Measurements from ENCODE around the gene DCLRE1C. TPM values are rescaled to one million over a fixed set of nuclear protein-coding genes. Genes with fewer than 3 reads are reported as not detected.
"Not testable (repeated sequence)": the region's sequence is repeated elsewhere in the genome, so short reads cannot be mapped to it uniquely, and the experiment has no call there.

Gene DCLRE1C
- polyA plus RNA-seq, 1 donor: 23.3 TPM

DNA sequence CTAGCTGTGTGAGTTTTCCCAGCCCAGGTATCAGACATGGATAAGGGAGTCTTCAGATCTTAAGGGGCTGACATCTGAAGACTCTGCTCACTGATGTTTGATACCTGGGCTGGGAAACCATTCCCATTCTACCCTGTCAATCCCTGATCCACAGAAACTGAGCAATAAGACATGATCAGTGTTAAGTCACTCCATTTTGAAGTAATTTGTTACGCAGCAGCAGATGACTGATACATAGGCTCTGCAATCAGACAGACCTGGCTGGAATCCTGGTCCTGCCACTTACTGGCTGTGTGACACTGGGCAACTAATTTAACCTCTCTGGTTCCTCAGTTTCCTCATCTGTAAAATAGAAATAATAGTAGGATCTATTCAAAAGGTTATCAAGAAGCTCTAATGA, 6.6 kb downstream of the DCLRE1C start:
- no peak for DNase-seq

DNA sequence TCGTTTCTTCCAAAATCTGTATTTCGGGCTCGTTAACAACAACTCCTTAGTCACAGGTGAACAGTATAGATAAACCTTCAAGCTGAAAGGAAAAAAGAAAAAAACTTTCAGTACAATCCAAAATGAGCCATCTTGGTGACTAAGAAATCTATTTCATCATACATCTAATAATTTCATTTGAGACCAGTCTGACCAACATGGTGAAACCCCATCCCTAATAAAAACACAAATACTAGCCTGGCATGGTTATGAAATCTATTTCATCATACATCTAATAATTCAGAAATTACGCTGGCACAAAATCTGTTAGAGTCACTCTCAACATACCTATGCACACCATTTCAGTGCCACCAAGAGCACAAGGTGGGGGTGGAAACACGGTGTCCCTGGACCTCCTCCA, 8.8 kb downstream of the DCLRE1C start:
- no peak for DNase-seq

DNA sequence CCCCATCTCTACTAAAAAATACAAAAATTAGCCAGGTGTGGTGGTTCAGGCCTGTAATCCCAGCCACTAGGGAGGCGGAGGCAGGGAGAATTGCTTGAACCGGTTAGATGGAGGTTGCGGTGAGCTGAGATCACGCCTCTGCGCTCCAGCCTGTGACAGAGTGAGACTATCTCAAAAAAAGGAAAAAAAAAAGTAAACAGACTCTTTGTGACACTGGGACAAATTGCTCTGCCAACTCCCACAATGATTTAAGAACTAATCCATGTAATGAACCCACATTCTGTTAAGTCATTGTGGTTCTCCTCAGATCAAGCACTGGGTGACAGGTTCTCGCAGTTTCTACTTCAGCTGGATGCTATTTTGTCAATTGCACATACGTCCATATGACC, 11.0 kb downstream of the DCLRE1C start:
- not testable (repeated sequence) for DNase-seq

DNA sequence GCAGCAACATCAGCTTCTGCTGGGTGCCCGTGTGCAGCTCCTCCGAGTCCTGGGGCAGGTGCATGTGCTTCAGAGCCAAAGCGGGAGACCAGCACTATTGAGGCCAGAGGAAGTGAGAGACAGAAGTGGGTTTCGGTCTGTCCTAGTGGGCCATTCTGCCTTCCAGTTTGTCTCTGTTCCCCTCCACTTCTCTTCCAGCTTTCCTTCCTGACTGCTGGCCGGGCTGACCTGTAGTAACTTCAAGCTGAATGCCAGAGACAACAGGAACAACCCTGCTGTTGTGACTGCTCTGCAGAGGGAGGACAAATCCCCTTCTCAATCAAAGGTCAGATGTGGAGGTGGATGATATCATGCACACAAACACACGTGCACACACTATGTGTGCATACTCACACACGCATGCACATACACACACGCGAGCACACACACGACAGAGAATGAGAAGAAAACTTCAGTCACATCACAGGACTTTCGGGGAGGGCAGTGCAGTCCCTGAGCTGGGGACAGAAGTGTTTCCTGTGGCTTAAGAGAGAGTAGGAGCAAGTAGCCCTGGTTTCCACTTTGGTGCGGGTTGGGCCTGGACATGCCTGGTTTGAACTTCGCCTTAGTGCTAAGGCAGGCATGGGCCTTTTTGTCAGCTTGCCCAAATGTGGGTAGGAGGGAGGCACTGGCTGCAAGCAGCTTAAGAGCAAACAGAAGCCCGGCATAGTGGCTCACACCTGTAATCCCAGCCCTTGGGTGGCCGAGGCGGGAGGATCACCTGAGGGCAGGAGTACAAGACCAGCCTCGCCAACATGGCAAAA, 11.5 kb downstream of the DCLRE1C start:
- not testable (repeated sequence) for DNase-seq

DNA sequence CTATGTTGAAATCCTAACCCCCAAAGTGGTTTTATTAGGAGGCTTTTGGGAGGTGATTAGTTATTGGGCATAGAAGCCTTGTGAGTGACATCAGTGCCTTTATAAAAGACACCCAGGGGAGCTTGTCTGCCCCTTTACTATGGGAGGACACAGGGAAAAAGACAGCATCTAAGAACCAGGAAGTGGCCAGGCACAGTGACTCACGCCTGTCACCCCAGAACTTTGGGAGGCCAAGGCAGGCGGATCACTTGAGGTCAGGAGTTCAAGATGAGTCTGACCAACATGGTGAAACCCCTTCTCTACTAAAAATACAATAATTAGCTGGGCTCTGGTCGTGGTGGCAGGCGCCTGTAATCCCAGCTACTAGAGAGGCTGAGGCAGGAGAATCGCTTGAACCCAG, 14.9 kb downstream of the DCLRE1C start:
- DNase-seq: not testable (repeated sequence)

DNA sequence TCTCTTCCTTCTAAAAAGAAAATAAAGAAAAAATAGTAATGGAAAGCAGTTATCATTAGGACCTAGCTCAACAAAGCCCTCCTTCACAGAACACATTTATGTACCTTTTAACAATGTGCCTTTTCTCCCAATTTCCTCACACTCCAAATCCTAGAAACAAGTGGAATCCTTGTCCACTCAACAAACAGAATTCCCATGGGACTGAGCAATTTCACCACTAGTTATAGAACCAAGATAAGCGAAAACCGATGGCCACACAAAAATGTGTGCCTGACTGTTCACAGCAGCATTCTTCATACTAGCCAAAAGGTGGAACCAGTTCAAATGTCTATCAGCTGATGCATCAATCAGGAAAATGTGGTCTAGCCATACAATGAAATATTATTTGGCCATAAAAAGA, 17.3 kb downstream of the DCLRE1C start:
- DNase-seq: no peak

DNA sequence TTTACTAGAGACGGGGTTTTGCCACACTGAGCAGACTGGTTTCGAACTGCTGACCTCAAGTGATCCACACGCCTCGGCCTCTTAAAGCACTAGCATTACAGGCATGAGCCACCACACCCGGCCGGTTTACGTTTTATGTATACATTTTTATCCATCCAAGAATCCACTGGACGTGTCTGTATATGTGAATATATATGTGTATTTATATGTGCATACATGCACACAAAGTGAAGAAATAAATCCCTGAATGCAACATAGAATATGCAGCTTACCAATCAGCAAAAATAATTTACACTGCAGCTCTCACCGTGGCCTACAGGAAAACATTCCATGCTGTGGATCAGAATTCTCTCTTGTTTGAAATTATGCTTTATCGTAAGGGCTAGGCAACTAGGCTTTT, 23.3 kb downstream of the DCLRE1C start:
- DNase-seq: no peak

DNA sequence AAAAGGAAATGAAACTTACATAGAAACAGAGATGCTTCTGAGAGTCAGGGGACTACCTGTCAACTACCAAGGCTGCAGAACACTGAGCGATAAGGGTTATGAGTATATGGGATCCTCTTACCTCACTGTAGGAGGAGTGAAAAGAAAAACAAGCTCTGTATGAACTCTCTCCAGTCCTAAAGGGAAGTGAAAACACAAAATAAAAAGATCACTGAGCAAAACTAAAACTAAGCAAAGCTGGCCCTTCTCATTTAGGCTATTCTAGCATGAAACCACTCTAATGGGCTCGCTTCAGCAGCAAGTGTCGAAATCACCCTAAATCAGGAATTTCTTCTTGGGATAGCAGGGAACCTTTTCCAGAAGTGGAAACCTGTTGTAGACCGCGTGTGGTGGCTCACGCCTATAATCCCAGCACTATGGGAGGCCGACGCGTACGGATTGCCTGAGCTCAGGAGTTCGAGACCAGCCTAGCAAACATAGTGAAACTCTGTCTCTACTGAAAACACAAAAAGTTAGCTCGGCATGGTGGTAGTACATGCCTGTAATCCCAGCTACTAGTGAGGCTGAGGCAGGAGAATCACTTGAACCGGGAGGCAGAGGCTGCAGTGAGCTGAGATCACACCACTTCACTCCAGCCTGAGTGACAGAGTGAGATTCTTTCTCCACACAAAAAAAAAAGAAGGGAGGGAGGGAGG, 27.0 kb downstream of the DCLRE1C start:
- no peak for DNase-seq

DNA sequence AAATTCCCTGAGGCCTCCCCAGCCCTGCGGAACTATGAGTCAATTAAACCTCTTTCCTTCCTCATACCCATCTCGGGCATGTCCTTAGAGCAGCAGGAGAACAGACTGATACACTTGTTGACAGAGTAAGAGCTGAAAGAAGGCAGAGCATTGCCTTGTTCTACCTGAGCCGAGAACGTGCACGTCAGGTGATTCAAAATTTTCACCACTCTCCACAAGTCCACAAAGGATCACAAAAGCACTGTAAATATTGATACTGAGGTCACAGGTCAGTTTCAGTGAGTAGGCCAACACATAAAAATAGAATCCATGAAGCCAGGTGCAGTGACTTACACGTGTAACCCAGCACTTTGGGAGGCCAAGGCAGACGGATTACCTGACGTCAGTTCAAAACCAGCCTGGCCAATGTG, 27.8 kb downstream of the DCLRE1C start:
- DNase-seq: no peak

DNA sequence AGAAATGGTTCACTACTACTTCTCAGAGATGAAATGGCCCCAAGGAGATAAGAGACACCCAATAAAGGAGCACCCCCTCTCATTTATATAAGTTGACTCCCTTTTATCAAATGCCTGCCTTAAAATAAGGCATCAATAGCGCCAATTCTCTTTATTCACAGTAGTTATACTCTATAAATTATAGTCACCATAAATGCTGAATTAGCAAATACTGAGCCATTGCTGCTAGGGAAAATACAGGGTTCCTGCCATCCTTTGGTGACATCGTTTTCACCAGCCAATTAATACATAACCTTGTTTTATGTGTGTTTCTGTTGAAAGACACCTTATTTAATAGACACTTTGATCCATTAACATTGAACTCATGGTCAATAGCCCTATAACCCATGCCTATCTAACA, 28.6 kb downstream of the DCLRE1C start:
- no peak for DNase-seq

DNA sequence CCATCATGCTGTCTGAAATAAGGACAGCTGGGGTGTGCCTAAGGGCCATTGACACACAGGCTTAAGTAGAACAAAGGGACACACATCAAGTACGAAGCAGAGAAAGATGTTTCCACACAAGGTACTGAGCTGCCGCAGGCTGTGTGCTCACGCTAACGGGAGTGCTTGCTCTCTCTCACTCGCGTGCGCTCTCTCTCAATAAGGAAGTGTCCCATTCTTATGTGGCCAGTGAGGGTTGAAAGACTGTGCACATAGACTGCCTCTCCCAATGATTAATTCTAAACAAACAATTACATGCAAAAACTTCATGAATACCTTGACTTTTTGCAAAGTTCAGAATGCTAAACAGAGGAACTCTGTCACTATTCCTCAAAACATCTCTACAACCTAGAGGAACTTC, 29.9 kb downstream of the DCLRE1C start:
- no peak for DNase-seq

DNA sequence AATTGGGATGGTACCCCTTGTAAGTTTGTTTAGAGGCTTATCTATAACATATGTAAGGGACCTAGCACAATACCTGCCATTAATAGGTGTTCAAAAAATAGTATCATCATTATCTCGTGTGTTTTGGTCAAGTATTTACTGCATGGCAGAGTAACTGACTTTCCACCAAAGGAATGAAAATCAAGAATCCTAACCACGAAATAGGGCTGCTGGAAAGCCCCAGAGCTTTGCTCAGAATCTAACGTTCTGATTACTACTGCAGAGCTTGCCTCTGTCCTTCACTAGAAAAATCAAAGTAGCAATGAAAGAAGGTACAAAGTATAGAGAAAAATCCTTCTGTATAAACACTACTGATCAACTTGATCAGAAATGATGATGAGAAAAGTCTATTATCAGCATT, 34.9 kb downstream of the DCLRE1C start:
- DNase-seq: no peak

DNA sequence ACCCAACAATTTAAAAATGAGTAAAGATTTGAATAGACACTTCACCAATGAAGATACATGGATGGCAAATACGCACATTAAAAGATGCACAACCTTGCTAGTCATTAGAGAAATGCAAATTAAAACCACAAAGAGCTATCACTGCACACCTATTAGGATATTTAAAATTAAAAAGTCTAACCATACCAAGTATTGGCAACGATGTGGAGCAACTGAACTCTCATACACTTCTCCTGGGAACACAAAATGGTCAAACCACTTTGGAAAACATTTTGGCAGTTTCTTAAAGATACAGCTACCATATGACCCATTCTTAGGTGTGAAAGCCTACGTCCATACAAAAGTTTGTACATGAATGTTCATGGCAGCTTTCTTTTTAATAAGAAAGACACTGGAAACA, 36.1 kb downstream of the DCLRE1C start:
- no peak for DNase-seq

DNA sequence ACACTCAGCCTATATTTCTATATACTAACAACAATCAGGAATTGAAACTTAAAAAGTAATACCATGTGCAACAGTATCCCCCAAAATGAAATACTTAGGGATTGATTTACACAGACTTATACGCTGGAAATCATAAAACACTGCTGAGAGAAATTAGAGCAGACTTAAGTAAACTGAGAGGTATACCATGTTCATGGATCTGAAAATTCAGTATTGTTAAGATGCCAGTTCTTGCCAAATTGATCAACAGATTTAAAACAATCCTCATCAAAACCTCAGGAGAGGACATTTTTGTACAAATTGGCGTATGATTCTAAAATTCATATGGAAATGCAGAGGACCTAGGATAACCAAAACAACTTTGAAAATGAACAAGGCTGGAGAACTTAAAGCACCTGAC, 37.3 kb downstream of the DCLRE1C start:
- no peak for DNase-seq

DNA sequence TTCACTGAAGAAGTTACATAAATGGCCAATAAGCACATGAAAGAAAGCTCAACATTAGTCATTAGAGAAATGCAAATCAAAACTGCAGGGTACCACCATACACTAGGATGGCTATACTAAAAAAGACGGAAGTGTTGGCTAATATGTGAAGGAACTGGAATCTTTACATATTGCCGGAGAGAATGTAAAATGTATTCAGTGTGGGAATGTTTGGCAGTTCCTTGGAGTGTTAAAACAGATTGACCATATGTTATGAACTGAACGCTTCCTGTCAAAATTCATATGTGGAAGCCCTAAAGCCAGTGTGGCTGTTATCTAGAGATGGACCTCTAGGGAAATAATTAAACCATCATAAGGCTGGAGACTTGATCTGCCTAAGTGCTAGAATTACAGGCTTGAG, 42.1 kb downstream of the DCLRE1C start:
- no peak for DNase-seq

DNA sequence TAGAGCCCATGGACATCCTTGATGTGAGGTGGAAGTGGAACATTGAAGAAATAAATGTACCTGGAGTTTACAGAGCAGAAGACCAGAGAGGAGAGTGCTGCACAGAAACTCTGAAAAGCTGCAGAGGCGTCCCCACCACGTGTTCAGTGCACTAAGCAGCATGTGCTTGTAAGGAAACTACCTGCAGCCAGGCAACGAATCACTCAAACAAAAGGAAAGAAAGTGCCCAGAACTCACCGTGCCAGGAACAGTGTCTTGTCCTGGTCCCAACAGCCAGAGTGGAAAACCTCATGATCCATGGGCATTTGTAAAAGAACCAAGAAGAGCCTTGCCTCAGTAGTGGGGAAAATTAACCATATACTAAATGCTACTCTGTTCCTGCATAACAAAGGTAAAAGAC, 42.9 kb downstream of the DCLRE1C start:
- no peak for DNase-seq

DNA sequence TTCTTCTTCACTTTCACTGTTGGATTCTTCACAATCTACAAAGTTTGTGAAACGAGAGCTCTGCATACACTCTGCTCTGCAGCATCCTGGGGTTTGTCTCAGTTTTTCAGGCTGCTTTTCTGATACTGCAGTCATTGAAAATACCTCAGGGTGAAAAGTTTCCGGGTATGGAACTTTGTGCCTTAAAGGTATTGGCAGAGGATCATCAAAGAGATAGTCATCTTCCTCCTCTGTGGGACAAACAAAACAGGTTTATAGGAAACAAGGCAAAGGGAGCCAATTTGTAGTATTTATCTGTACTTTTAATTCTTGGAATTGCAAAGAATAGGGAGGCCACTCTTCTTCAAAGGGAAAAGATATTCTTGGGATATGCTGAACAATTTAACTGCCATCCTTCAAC, 44.8 kb downstream of the DCLRE1C start:
- no peak for DNase-seq

DNA sequence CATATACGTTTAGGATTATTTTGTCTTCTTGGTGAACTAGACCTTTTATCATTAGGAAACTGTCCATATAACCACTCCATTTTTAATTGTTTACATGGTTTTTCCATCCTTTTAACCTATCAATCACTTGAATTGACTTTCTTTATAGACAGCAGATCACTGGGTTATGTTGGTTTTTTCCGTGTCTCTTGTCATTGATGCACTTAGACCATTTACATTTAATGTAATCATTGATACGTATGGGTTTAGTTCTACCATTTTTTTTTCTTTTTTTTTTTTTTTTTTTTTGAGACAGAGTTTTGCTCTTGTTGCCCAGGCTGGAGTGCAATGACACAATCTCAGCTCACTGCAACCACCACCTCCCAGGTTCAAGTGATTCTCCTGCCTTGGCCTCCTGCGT, 46.3 kb downstream of the DCLRE1C start:
- DNase-seq: not testable (repeated sequence)

DNA sequence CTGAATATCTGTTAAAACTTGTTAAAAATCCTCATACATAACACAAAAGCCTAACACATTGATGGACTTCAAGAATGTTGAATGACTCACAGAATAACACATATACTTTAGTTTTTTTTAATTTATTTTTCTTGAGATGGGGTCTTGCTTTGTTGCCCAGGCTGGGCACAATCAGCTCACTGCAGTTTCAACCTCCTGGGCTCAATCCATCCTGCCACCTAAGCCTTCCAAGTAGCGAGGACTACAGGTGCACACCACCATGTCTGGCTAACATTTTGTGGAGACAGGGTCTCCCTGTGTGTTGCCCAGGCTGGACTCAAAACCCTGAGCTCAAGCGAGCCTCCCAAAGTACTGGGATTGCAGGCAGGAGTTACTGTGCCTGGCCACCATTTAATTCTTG, 47.1 kb downstream of the DCLRE1C start:
- DNase-seq: no peak

DNA sequence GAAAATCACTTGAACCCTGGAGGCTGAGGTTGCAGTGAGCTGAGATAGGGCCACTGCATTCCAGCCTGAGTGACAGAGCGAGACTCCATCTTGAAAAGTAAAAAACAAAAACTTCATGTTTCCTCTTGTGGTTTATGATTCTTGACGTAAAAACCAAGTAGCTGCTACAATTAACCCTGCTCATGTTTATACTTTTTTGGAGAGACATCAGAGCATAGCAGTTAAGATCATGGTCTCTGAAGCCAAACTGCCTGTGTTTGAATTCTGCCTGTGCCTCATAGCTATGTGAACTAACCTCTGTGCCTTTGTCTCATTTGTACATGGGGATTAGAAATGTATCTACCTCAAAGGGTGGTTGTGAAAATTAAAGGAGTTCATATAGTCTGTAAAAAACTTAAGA, 48.0 kb downstream of the DCLRE1C start:
- DNase-seq: no peak

DNA sequence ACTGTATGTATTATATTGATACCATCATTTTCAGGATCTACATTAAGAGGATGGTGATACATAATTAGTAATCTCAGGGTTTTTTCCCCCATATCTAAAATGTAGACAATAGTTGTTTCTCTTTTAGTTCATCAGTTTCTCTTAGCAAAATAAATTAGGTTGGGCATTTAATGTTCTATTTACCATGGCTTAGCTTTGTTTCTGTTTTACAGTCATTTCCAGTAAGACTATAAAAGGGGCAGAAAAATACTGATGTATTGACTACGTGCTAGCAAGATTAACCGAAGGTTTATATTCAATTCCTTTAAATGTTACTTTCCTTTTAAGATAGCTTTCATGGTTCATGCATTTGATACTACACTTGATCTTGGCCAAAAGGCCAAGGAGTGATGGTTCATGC, 49.0 kb downstream of the DCLRE1C start:
- DNase-seq: no peak

DNA sequence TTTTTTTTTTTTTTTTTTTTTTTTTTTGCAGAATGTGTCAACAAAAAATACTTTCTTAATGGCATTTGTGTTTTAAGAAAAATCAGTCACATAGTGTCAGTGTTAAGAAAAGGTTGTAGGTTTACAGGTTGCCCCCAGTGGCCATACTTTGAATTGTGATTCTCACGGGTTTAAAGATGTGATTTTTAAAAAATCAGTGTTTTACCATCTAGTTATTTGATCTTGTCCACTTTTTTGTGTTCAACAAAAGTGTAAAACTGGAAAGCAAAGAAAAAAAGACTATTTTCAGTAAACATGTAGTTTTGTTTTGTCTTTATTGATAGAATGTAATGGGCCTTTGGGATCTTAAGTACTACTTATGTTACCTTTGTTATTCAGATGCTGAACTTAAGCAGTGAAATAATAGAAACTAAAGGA, 49.6 kb downstream of the DCLRE1C start:
- peak; percentile 4 for DNase-seq

DNA sequence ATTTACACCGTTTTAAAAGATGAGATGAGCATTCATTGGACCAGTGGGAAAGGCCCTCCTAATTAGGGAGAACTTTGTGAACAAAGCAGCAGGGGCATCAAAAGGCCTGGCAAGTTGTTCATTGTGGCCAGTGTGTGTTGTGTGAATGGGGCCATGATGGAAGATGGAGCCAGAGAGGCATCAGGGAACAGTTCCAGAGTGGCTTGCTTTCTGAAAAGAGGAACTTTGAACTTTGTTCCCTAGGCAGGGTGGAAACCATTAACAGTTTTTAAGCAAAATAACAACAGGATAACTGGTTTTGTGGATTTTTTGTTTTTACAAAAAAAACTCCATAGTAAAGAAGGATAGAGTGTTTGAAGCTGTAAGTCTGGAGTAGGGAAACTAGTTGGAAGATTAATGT, 62.7 kb downstream of the DCLRE1C start:
- DNase-seq: no peak

DNA sequence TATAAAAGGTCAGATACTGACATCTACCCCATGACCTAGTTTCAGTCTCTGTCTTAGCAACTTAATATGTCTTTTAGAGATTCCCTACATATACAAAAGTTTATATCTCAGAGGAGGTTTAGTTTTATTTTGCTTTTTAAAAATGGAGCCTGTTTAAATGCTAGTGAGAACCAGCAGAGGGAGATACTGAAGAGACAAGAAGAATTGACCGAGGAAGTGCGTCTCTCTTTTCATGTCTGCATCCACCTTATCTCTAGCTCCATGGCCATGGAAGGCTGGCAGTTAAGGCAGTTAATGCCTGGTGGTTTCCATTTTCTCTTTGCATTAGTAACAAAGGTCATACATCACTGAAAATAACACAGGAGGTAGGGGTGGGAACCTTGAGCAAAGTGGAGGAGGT, 64.6 kb downstream of the DCLRE1C start:
- no peak for DNase-seq

Data from left kidney (tissue), 2 donors.